ENCODE measurements around the gene IDI1.

GRCh38 chr10:1095498-1095897 lies 46.6 kb upstream of the IDI1 start:
- TF ChIP-seq POLR2A (IDR thresholded peaks at IDR 0.05) (no peak), CTCF (IDR thresholded peaks at IDR 0.05) (no peak)

Data from lower leg skin (tissue), 3 donors.